HepG2 (cell line): ENCODE measurements around the gene KDM3B. TPM values are rescaled to one million over a fixed set of nuclear protein-coding genes. Genes with fewer than 3 reads are reported as not detected.
A peak's percentile ranks its signal among the peaks of the same experiment; 100 is the strongest.

Experiments
- ADNP ChIP-seq: sonication (generic); formaldehyde crosslinking; IDR thresholded peaks from 2 replicates; pipeline ENCODE4 v1.4.0; 2020; ENCODE audit warnings: missing genetic modification reagents
- AKAP8 ChIP-seq: sonication (generic); formaldehyde crosslinking; IDR thresholded peaks from 2 replicates; pipeline ENCODE4 v1.5.1; 2020; ENCODE audit warnings: mild to moderate bottlenecking, missing genetic modification reagents
- CC2D1A ChIP-seq: sonication (generic); formaldehyde crosslinking; IDR thresholded peaks from 2 replicates; pipeline ENCODE4 v1.8.1; 2023; ENCODE audit warnings: mild to moderate bottlenecking, missing genetic modification reagents
- CREM ChIP-seq, 2 experiments: sonication (generic) in 1 of 2; formaldehyde crosslinking in 1 of 2; IDR thresholded peaks; 2 replicates each; pipeline versions ENCODE4 v1.4.0 to v1.6.1; 2016 to 2020; ENCODE audit warnings: antibody characterized with exemption in 1 of 2, mild to moderate bottlenecking in 1 of 2, missing genetic modification reagents in 1 of 2
- HDAC2 ChIP-seq: sonication (generic); formaldehyde crosslinking; IDR thresholded peaks from 2 replicates; pipeline ENCODE4 v1.4.0; 2020; ENCODE audit warnings: missing genetic modification reagents
- HOXA5 ChIP-seq: sonication (generic); formaldehyde crosslinking; IDR thresholded peaks from 2 replicates; pipeline ENCODE4 v1.4.0; 2020; ENCODE audit warnings: missing genetic modification reagents
- NFRKB ChIP-seq: fragments of 450-650 bp; IDR thresholded peaks from 2 replicates; pipeline ENCODE4 v1.6.1; 2017
- NONO ChIP-seq, 2 experiments: fragments of 450-650 bp in 1 of 2; sonication (generic) in 1 of 2; formaldehyde crosslinking in 1 of 2; IDR thresholded peaks in 1 of 2; conservative IDR thresholded peaks in 1 of 2; 2 replicates each; pipeline versions ENCODE4 v1.6.1 to v1.8.0; 2017 to 2022; ENCODE audit warnings: mild to moderate bottlenecking in 1 of 2, missing genetic modification reagents in 1 of 2, moderate library complexity in 1 of 2
- RFXAP ChIP-seq: sonication (generic); formaldehyde crosslinking; IDR thresholded peaks from 2 replicates; pipeline ENCODE4 v1.4.0; 2020; ENCODE audit warnings: missing genetic modification reagents, borderline replicate concordance
- TSC22D2 ChIP-seq: sonication (generic); formaldehyde crosslinking; IDR thresholded peaks from 2 replicates; pipeline ENCODE4 v1.5.1; 2020; ENCODE audit warnings: missing genetic modification reagents, mild to moderate bottlenecking, borderline replicate concordance
- ZFP1 ChIP-seq: IDR thresholded peaks from 2 replicates; pipeline ENCODE4 v1.6.1; 2016
- ZFP36L1 ChIP-seq: sonication (generic); formaldehyde crosslinking; IDR thresholded peaks from 2 replicates; pipeline ENCODE4 v1.8.0; 2022; ENCODE audit warnings: mild to moderate bottlenecking, missing genetic modification reagents, moderate library complexity
- ZIK1 ChIP-seq: sonication (generic); formaldehyde crosslinking; IDR thresholded peaks from 2 replicates; pipeline ENCODE4 v1.5.0; 2020; ENCODE audit warnings: mild to moderate bottlenecking, low read depth, missing genetic modification reagents, borderline replicate concordance
- ZNF205 ChIP-seq: IDR thresholded peaks from 2 replicates; pipeline ENCODE4 v1.6.1; 2018; ENCODE audit warnings: missing biosample characterization, missing genetic modification reagents
- ZNF224 ChIP-seq: sonication (generic); formaldehyde crosslinking; IDR thresholded peaks from 2 replicates; pipeline ENCODE4 v1.5.0; 2020; ENCODE audit warnings: mild to moderate bottlenecking, missing genetic modification reagents
- ZNF296 ChIP-seq: sonication (generic); formaldehyde crosslinking; conservative IDR thresholded peaks from 2 replicates; pipeline ENCODE4 v1.5.0; 2020; ENCODE audit warnings: mild to moderate bottlenecking, missing genetic modification reagents
- polyA plus RNA-seq, 8 experiments: library from polyadenylated mRNA; depleted of rRNA in 3 of 8; stranded (reverse) in 7 of 8; unstranded in 1 of 8; fragments of >200 nt; fragmentation: Illumina TruSeq in 4 of 8; extraction: Trizol in 4 of 8; gene quantifications; 2 replicates each; pipeline versions ENCODE4 v1.2.1 to v1.2.3, GENCODE V29; 2011 to 2016; ENCODE audit warnings: low read depth in 4 of 8, missing spikeins in 1 of 8, mixed read lengths in 1 of 8; ENCODE audit not compliant: insufficient read depth in 1 of 8
- total RNA-seq, 5 experiments: library from RNA; depleted of rRNA; stranded (reverse); fragments of >200 nt; fragmentation: Illumina TruSeq; extraction: Trizol; gene quantifications; 2 replicates each; pipeline ENCODE4 v1.2.3, GENCODE V29; 2016; ENCODE audit warnings: low read depth in 1 of 5
- TF ChIP-seq, protein P1 (sequence below): sonication (generic); formaldehyde crosslinking; IDR thresholded peaks from 2 replicates; pipeline ENCODE4 v1.5.1; 2020; ENCODE audit warnings: missing genetic modification reagents, mild to moderate bottlenecking, borderline replicate concordance
- TF ChIP-seq, protein P2 (sequence below): sonication (generic); formaldehyde crosslinking; IDR thresholded peaks from 2 replicates; pipeline ENCODE4 v1.4.0; 2020; ENCODE audit warnings: missing genetic modification reagents; ENCODE audit errors: not compliant biosample characterization
- TF ChIP-seq, protein P3 (sequence below): sonication (generic); formaldehyde crosslinking; IDR thresholded peaks from 2 replicates; pipeline ENCODE4 v1.5.1; 2020; ENCODE audit warnings: mild to moderate bottlenecking, missing genetic modification reagents
- TF ChIP-seq, protein P4 (sequence below): IDR thresholded peaks from 2 replicates; pipeline ENCODE4 v1.6.1; 2016; ENCODE audit warnings: mild to moderate bottlenecking, missing biosample characterization, missing genetic modification reagents
- TF ChIP-seq, protein P5 (sequence below): sonication (generic); formaldehyde crosslinking; IDR thresholded peaks from 2 replicates; pipeline ENCODE4 v1.8.1; 2023; ENCODE audit warnings: missing genetic modification reagents, inconsistent platforms, borderline replicate concordance

The KDM3B gene
- total and polyA plus RNA-seq, 2 of the 13 experiments (the other 11 are each of a cell fraction or from before 2014, with no cell fraction given): 19.7 to 34.3 TPM

DNA sequence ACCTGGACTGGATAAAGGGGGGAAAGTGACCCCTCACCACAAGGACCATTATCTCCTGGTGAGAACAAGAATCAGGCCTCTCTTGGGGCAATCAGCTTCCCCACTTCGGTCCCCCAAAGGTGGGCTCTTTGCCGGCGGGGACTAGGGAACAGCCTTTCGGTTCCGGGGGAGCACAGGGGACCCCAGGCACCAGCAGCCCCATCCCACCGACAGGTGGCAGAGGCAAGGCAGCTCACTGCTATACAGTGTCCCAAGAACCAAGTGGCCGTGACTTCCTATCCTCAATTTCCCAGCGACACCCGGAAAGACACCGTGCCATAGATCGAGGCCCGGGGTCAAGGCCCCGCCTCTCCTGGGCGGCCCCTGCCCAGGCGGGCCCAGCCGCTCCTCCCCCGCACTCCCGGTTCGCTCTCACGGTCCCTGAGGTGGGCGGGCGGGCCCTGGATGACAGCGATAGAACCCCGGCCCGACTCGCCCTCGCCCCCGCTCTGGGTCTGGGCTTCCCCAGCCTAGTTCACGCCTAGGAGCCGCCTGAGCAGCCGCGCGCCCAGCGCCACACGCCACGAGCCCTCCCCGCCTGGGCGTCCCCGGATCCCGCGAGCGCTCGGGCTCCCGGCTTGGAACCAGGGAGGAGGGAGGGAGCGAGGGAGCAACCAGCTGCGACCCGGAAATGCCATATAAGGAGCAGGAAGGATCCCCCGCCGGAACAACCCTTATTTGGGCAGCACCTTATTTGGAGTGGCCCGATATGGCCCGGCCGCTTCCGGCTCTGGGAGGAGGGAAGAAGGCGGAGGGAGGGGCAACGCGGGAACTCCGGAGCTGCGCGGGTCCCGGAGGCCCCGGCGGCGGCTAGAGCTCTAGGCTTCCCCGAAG lies 112.1 kb downstream of the KDM3B start (continued):
- TF ChIP-seq, protein P1, sequence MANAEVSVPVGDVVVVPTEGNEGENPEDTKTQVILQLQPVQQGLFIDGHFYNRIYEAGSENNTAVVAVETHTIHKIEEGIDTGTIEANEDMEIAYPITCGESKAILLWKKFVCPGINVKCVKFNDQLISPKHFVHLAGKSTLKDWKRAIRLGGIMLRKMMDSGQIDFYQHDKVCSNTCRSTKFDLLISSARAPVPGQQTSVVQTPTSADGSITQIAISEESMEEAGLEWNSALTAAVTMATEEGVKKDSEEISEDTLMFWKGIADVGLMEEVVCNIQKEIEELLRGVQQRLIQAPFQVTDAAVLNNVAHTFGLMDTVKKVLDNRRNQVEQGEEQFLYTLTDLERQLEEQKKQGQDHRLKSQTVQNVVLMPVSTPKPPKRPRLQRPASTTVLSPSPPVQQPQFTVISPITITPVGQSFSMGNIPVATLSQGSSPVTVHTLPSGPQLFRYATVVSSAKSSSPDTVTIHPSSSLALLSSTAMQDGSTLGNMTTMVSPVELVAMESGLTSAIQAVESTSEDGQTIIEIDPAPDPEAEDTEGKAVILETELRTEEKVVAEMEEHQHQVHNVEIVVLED (CRISPR knock-in tag): peak; percentile 42; the same call in 1 of the 2 replicates
- TF ChIP-seq ZNF296 (CRISPR knock-in tag) (no peak), RFXAP (no peak), ZIK1 (CRISPR knock-in tag) (no peak), AKAP8 (CRISPR knock-in tag) (no peak; the same call in 1 of the 2 replicates), ADNP (CRISPR knock-in tag) (no peak), HOXA5 (CRISPR knock-in tag) (no peak), ZNF205 (CRISPR knock-in tag) (no peak; the same call in 1 of the 2 replicates), NONO (IDR thresholded peaks at IDR 0.05) (no peak), NONO (CRISPR knock-in tag; conservative IDR thresholded peaks at IDR 0.05) (peak; percentile 55), ZFP36L1 (CRISPR knock-in tag) (no peak), NFRKB (no peak), ZFP1 (0 out of 2 replicates have a peak, but pooled peaks have one; percentile 10), CC2D1A (CRISPR knock-in tag) (no peak), HDAC2 (no peak; the same call in 1 of the 2 replicates), CREM (IDR thresholded peaks at IDR 0.05) (no peak), CREM (CRISPR knock-in tag; IDR thresholded peaks at IDR 0.05) (no peak), TSC22D2 (CRISPR knock-in tag) (no peak), ZNF224 (CRISPR knock-in tag) (peak; percentile 93)
- TF ChIP-seq, protein P2, sequence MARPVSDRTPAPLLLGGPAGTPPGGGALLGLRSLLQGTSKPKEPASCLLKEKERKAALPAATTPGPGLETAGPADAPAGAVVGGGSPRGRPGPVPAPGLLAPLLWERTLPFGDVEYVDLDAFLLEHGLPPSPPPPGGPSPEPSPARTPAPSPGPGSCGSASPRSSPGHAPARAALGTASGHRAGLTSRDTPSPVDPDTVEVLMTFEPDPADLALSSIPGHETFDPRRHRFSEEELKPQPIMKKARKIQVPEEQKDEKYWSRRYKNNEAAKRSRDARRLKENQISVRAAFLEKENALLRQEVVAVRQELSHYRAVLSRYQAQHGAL (CRISPR knock-in tag): no peak
- TF ChIP-seq, protein P3, sequence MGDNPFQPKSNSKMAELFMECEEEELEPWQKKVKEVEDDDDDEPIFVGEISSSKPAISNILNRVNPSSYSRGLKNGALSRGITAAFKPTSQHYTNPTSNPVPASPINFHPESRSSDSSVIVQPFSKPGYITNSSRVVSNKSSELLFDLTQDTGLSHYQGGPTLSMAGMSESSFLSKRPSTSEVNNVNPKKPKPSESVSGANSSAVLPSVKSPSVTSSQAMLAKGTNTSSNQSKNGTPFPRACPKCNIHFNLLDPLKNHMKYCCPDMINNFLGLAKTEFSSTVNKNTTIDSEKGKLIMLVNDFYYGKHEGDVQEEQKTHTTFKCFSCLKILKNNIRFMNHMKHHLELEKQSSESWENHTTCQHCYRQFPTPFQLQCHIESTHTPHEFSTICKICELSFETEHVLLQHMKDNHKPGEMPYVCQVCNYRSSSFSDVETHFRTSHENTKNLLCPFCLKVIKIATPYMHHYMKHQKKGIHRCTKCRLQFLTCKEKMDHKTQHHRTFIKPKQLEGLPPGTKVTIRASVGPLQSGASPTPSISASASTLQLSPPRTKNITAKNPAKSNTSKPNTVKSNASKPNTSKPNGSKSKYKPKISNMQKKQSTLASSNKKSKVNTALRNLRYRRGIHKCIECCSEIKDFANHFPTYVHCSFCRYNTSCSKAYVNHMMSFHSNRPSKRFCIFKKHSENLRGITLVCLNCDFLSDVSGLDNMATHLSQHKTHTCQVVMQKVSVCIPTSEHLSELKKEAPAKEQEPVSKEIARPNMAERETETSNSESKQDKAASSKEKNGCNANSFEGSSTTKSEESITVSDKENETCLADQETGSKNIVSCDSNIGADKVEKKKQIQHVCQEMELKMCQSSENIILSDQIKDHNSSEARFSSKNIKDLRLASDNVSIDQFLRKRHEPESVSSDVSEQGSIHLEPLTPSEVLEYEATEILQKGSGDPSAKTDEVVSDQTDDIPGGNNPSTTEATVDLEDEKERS (CRISPR knock-in tag): no peak
- TF ChIP-seq, protein P4, sequence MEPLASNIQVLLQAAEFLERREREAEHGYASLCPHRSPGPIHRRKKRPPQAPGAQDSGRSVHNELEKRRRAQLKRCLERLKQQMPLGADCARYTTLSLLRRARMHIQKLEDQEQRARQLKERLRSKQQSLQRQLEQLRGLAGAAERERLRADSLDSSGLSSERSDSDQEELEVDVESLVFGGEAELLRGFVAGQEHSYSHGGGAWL (CRISPR knock-in tag): peak; percentile 28
- TF ChIP-seq, protein P5, sequence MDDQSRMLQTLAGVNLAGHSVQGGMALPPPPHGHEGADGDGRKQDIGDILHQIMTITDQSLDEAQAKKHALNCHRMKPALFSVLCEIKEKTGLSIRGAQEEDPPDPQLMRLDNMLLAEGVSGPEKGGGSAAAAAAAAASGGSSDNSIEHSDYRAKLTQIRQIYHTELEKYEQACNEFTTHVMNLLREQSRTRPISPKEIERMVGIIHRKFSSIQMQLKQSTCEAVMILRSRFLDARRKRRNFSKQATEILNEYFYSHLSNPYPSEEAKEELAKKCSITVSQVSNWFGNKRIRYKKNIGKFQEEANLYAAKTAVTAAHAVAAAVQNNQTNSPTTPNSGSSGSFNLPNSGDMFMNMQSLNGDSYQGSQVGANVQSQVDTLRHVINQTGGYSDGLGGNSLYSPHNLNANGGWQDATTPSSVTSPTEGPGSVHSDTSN (CRISPR knock-in tag): no peak
